ENCODE measurements around the gene SPECC1. TPM values are rescaled to one million over a fixed set of nuclear protein-coding genes. Genes with fewer than 3 reads are reported as not detected.

The SPECC1 gene
- total RNA-seq, 6 experiments from 2014 or later: 19.2 to 33.7 (median 29.4) TPM

DNA sequence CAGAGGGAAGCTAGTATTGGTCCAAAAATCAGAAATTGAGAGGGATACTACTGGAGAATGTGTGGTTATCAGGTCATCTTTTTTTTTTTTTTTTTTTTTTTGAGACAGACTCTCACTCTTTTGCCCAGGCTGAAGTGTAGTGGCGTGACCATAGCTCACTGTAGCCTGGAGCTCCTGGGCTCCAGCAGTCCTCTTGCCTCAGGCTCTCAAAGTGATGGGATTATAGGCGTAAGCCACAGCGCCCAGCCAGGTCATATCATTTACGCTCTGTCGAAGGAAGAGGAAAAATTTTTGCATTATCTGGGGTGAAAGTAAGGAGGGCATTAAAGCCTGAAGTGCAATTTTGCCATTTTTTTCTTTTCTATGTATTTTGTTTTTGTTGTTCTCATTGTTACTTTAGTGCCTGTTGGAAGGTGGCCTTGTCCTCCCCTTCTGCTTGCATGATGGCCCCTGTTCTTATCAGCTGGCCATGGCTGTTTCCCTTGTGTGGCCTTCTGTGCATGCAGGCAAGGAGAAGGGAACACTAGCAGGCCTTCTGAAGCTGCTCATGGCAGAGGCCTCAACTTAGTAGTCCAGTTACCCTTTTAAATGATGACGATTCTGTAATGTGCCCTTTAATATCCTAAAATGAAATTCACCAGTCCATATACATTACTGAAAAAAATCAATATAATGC, 118.3 kb downstream of the SPECC1 start:
- Mint-ChIP-seq H3K27me3 (ENCODE audit: insufficient read depth) (peaks cover 5% of the 10 kb centered on the region), H3K4me1 (ENCODE audit: low read depth) (peaks cover 19% of the 10 kb centered on the region), H3K9me3 (peaks cover 8% of the 10 kb centered on the region), H3K36me3 (ENCODE audit: low read depth) (0 out of 2 replicates have a peak, but pooled peaks cover 4% of the 10 kb centered on the region), H3K4me3 (no peak overlapping the region), H3K27ac (no peak overlapping the region)
- no peak for DNase-seq
- TF ChIP-seq, protein P1, sequence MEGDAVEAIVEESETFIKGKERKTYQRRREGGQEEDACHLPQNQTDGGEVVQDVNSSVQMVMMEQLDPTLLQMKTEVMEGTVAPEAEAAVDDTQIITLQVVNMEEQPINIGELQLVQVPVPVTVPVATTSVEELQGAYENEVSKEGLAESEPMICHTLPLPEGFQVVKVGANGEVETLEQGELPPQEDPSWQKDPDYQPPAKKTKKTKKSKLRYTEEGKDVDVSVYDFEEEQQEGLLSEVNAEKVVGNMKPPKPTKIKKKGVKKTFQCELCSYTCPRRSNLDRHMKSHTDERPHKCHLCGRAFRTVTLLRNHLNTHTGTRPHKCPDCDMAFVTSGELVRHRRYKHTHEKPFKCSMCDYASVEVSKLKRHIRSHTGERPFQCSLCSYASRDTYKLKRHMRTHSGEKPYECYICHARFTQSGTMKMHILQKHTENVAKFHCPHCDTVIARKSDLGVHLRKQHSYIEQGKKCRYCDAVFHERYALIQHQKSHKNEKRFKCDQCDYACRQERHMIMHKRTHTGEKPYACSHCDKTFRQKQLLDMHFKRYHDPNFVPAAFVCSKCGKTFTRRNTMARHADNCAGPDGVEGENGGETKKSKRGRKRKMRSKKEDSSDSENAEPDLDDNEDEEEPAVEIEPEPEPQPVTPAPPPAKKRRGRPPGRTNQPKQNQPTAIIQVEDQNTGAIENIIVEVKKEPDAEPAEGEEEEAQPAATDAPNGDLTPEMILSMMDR (IDR thresholded peaks at IDR 0.05): no peak

DNA sequence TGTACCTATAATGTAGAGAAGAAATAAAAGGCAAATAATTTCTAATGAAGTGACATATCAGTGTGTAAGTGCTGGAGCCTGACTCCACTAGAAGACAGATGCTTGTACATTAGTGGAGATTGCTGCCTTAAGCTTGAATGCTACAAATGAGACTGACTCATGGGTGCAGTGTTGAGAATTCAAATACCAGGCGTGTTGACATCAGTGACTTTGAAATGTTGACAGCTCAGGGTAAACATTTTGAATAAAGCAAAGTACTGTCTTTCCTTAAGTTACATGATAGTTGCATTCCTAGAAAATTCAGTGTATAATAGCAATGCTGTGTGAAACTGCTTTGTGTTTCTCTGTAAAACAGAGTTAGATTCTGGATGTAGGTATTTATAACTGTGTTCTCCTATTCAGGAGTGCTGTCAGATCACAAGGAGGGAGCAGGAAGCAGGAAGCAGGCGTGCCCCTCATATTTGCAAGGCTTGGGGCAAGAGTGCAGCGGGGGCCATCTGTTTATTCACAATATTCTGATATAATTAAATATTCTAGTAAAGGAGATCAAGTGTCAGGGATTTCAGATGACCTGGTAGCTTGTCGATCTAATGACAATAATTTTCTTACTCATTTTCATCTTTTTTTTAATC, 119.0 kb downstream of the SPECC1 start:
- Mint-ChIP-seq H3K36me3 (ENCODE audit: low read depth) (0 out of 2 replicates have a peak, but pooled peaks cover 4% of the 10 kb centered on the region), H3K4me3 (no peak overlapping the region), H3K4me1 (ENCODE audit: low read depth) (peaks cover 16% of the 10 kb centered on the region), H3K27ac (0 out of 2 replicates have a peak overlapping the region, but pooled peaks have one; percentile 4), H3K27me3 (ENCODE audit: insufficient read depth) (peaks cover 7% of the 10 kb centered on the region), H3K9me3 (peaks cover 8% of the 10 kb centered on the region)
- TF ChIP-seq, protein P1 (IDR thresholded peaks at IDR 0.05): no peak
- DNase-seq: peak; percentile 44

DNA sequence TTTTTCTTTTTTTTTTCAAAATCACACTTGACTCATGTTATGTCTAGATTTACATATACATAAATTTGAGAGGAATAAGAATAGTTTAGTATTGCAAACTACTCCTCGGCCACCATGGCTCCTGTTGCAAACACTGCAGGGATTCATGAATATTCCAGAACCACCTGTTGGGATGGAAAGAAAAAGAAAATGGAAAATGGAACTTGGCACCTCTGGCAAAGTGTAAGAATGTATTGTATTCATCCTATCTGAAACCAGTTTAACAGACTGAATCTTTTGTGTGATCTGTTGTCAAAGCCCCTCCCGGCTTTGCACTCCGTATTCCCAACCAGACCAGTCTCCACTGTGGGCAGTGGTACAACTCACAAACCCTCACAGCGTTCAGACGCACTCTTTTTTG, 124.4 kb downstream of the SPECC1 start:
- H3K27me3 Mint-ChIP-seq (ENCODE audit: insufficient read depth): peaks cover 3% of the 10 kb centered on the region
- TF ChIP-seq, protein P1 (IDR thresholded peaks at IDR 0.05): no peak
- H3K4me3 Mint-ChIP-seq: no peak overlapping the region
- no peak for DNase-seq
- H3K9me3 Mint-ChIP-seq: peaks cover 8% of the 10 kb centered on the region
- no peak overlapping the region for H3K27ac Mint-ChIP-seq
- H3K4me1 Mint-ChIP-seq (ENCODE audit: low read depth): peaks cover under 1% of the 10 kb centered on the region
- 0 out of 2 replicates have a peak, but pooled peaks cover 4% of the 10 kb centered on the region for H3K36me3 Mint-ChIP-seq (ENCODE audit: low read depth)

GRCh38 chr17:20141198-20141972, 132.2 kb downstream of the SPECC1 start:
- Mint-ChIP-seq H3K4me3 (no peak overlapping the region), H3K36me3 (ENCODE audit: low read depth) (no peaks in the 10 kb centered on the region), H3K4me1 (ENCODE audit: low read depth) (peaks cover 11% of the 10 kb centered on the region; the same call in 1 of the 2 replicates), H3K27me3 (ENCODE audit: insufficient read depth) (peaks cover 6% of the 10 kb centered on the region), H3K9me3 (no peaks in the 10 kb centered on the region; the same call in 1 of the 2 replicates), H3K27ac (no peak overlapping the region)
- DNase-seq: no peak
- TF ChIP-seq, protein P1 (IDR thresholded peaks at IDR 0.05): no peak

GRCh38 chr17:20142268-20142667, 133.1 kb downstream of the SPECC1 start:
- Mint-ChIP-seq H3K27me3 (ENCODE audit: insufficient read depth) (peaks cover 8% of the 10 kb centered on the region), H3K9me3 (no peaks in the 10 kb centered on the region; the same call in 1 of the 2 replicates), H3K27ac (no peak overlapping the region), H3K4me1 (ENCODE audit: low read depth) (peaks cover 11% of the 10 kb centered on the region; the same call in 1 of the 2 replicates), H3K36me3 (ENCODE audit: low read depth) (no peaks in the 10 kb centered on the region), H3K4me3 (no peak overlapping the region)
- no peak for DNase-seq
- TF ChIP-seq, protein P1 (IDR thresholded peaks at IDR 0.05): no peak
